GM11168 (cell line): ENCODE results near the gene THSD7A.

Experiments
- in situ Hi-C: fragments of 300-500 bp; cut with MboI; formaldehyde crosslinking; loops from one replicate; pipeline ENCODE4 v1.12.0; 2022; ENCODE audit warnings: low sequenced_read_pairs; ENCODE audit not compliant: unreplicated experiment

Gene THSD7A

GRCh38 chr7:11831736-11832495 lies at the start of gene THSD7A:
THSD7A (minus strand) TSS chr7:11832198; CDS start chr7:11831946, 252 bp downstream.
- in situ Hi-C loops, result no loop called here

- in situ Hi-C loops, result no loop called here
Measured at GRCh38 chr7:11881680-11882079, 49.7 kb upstream of the THSD7A start.

- in situ Hi-C loops, result no loop called here
Measured at GRCh38 chr7:11875635-11876034, 43.6 kb upstream of the THSD7A start.

GRCh38 chr7:11865671-11866070 lies 33.7 kb upstream of the THSD7A start:
- in situ Hi-C loops, result no loop called here

- in situ Hi-C loops, result no loop called here
Measured at GRCh38 chr7:11858622-11859302, 26.8 kb upstream of the THSD7A start.

- in situ Hi-C loops, result no loop called here
Measured at GRCh38 chr7:11858026-11858425, 26.0 kb upstream of the THSD7A start.

GRCh38 chr7:11848251-11848650 lies 16.3 kb upstream of the THSD7A start:
- in situ Hi-C loops, result no loop called here

GRCh38 chr7:11847336-11847735 lies 15.3 kb upstream of the THSD7A start:
- in situ Hi-C loops, result no loop called here

- in situ Hi-C loops, result no loop called here
Measured at GRCh38 chr7:11846361-11846955, 14.5 kb upstream of the THSD7A start.

- in situ Hi-C loops, result no loop called here
Measured at GRCh38 chr7:11843113-11843765, 11.2 kb upstream of the THSD7A start.

GRCh38 chr7:11841657-11842056 lies 9.7 kb upstream of the THSD7A start:
- in situ Hi-C loops, result no loop called here

- in situ Hi-C loops, result no loop called here
Measured at GRCh38 chr7:11835260-11835659, 3.3 kb upstream of the THSD7A start.

GRCh38 chr7:11833431-11833830 lies 1.4 kb upstream of the THSD7A start:
- in situ Hi-C loops, result no loop called here

- in situ Hi-C loops, result no loop called here
Measured at GRCh38 chr7:11831156-11831735, 752 bp downstream of the THSD7A start.

- in situ Hi-C loops, result no loop called here
Measured at GRCh38 chr7:11830582-11831155, 1.3 kb downstream of the THSD7A start.

- in situ Hi-C loops, result no loop called here
Measured at GRCh38 chr7:11829954-11830353, 2.0 kb downstream of the THSD7A start.

GRCh38 chr7:11819947-11820346 lies 12.1 kb downstream of the THSD7A start:
- in situ Hi-C loops, result no loop called here

GRCh38 chr7:11819271-11819670 lies 12.7 kb downstream of the THSD7A start:
- in situ Hi-C loops, result no loop called here

GRCh38 chr7:11818281-11818680 lies 13.7 kb downstream of the THSD7A start:
- in situ Hi-C loops, result no loop called here

- in situ Hi-C loops, result no loop called here
Measured at GRCh38 chr7:11817111-11817740, 14.8 kb downstream of the THSD7A start.
